Measurements from ENCODE around the gene NFIA.

Gene NFIA

GRCh38 chr1:61208831-61209230, 126.5 kb downstream of the NFIA start:
- no peak for TF ChIP-seq YY1 (IDR thresholded peaks at IDR 0.05; ENCODE audit: low read depth)

- TF ChIP-seq TCF12 (IDR thresholded peaks at IDR 0.05; ENCODE audit: low read depth) (no peak), EGR1 (IDR thresholded peaks at IDR 0.05) (no peak), YY1 (IDR thresholded peaks at IDR 0.05; ENCODE audit: low read depth) (no peak), CREB1 (IDR thresholded peaks at IDR 0.05; ENCODE audit: low read depth) (no peak), FOXM1 (IDR thresholded peaks at IDR 0.05; ENCODE audit: borderline replicate concordance, low read depth) (no peak), TEAD4 (IDR thresholded peaks at IDR 0.05) (no peak), EP300 (IDR thresholded peaks at IDR 0.05; ENCODE audit: borderline replicate concordance) (no peak), RAD21 (IDR thresholded peaks at IDR 0.05; ENCODE audit: low read depth) (no peak)
- TF ChIP-seq, protein P1, sequence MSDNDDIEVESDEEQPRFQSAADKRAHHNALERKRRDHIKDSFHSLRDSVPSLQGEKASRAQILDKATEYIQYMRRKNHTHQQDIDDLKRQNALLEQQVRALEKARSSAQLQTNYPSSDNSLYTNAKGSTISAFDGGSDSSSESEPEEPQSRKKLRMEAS (IDR thresholded peaks at IDR 0.05): no peak
These were observed 128.2 kb downstream of the NFIA start for GRCh38 chr1:61210435-61211154.

- TF ChIP-seq RAD21 (IDR thresholded peaks at IDR 0.05; ENCODE audit: low read depth): no peak
- TF ChIP-seq ZBTB7A (IDR thresholded peaks at IDR 0.05; ENCODE audit: low read depth): no peak
- no peak for TF ChIP-seq TEAD4 (IDR thresholded peaks at IDR 0.05)
- TF ChIP-seq NFIC (IDR thresholded peaks at IDR 0.05): no peak
- no peak for TF ChIP-seq CREB1 (IDR thresholded peaks at IDR 0.05; ENCODE audit: low read depth)
- no peak for TF ChIP-seq YY1 (IDR thresholded peaks at IDR 0.05; ENCODE audit: low read depth)
- TF ChIP-seq FOXM1 (IDR thresholded peaks at IDR 0.05; ENCODE audit: borderline replicate concordance, low read depth): no peak
- TF ChIP-seq, protein P2, sequence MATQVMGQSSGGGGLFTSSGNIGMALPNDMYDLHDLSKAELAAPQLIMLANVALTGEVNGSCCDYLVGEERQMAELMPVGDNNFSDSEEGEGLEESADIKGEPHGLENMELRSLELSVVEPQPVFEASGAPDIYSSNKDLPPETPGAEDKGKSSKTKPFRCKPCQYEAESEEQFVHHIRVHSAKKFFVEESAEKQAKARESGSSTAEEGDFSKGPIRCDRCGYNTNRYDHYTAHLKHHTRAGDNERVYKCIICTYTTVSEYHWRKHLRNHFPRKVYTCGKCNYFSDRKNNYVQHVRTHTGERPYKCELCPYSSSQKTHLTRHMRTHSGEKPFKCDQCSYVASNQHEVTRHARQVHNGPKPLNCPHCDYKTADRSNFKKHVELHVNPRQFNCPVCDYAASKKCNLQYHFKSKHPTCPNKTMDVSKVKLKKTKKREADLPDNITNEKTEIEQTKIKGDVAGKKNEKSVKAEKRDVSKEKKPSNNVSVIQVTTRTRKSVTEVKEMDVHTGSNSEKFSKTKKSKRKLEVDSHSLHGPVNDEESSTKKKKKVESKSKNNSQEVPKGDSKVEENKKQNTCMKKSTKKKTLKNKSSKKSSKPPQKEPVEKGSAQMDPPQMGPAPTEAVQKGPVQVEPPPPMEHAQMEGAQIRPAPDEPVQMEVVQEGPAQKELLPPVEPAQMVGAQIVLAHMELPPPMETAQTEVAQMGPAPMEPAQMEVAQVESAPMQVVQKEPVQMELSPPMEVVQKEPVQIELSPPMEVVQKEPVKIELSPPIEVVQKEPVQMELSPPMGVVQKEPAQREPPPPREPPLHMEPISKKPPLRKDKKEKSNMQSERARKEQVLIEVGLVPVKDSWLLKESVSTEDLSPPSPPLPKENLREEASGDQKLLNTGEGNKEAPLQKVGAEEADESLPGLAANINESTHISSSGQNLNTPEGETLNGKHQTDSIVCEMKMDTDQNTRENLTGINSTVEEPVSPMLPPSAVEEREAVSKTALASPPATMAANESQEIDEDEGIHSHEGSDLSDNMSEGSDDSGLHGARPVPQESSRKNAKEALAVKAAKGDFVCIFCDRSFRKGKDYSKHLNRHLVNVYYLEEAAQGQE (IDR thresholded peaks at IDR 0.05; ENCODE audit: low read depth): no peak
- TF ChIP-seq EP300 (IDR thresholded peaks at IDR 0.05; ENCODE audit: borderline replicate concordance): no peak
- TF ChIP-seq CEBPB (IDR thresholded peaks at IDR 0.05): no peak
These were observed 131.1 kb downstream of the NFIA start for GRCh38 chr1:61213245-61214011.

DNA sequence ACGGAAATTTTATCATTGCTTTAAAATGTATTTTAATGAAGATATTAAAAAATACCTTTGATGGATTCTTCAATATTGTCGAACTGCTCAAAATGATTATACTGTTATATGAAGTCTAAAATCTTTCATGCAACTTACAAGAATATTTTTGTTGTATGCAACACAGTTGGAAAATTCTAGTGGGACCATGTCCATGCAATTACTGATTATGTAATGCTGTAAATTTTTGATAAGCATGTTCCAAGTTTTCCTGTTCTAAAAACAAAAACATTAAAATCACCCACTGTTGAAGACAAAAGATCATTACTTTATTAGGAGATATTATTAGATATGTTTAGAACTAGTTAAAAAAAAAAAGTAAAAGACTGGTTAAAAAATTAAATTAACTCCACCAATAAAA, 132.8 kb downstream of the NFIA start:
- no peak for TF ChIP-seq TCF12 (IDR thresholded peaks at IDR 0.05; ENCODE audit: low read depth)
- TF ChIP-seq, protein P3, sequence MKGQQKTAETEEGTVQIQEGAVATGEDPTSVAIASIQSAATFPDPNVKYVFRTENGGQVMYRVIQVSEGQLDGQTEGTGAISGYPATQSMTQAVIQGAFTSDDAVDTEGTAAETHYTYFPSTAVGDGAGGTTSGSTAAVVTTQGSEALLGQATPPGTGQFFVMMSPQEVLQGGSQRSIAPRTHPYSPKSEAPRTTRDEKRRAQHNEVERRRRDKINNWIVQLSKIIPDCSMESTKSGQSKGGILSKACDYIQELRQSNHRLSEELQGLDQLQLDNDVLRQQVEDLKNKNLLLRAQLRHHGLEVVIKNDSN (IDR thresholded peaks at IDR 0.05): no peak
- no peak for TF ChIP-seq ZBTB7A (IDR thresholded peaks at IDR 0.05; ENCODE audit: low read depth)
- TF ChIP-seq CREB1 (IDR thresholded peaks at IDR 0.05; ENCODE audit: low read depth): no peak
- no peak for TF ChIP-seq CEBPB (IDR thresholded peaks at IDR 0.05)
- TF ChIP-seq, protein P1 (IDR thresholded peaks at IDR 0.05): no peak
- TF ChIP-seq EP300 (IDR thresholded peaks at IDR 0.05; ENCODE audit: borderline replicate concordance): no peak

DNA sequence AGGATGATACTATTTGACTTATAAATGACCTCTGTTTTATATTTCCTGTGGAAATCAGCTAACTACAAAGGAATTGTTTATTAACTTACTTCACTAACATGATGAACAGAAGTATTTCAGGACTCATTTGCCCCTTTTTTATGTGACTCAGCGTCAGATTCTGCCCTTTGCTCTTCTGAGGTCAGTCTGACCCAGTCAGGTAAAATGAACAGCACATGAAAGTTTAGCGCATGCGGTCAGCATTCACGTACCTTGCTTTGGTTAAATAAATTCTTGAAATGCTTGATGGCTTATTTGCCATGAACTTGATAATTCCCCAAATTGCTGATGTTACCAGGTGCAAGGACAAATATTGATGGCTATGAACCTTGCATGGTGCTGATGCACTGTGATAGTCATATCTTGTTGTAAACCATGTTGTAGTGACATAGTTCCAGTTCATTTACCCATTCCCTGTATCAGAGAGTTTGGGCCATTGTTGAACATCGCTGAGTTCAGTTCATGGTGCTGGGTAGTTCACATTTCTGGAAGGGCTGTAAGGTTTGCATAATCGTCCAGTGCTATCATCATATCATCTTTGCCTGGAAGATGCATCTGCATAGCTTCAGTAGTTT, 133.4 kb downstream of the NFIA start:
- TF ChIP-seq FOXM1 (IDR thresholded peaks at IDR 0.05; ENCODE audit: borderline replicate concordance, low read depth) (no peak), TCF12 (IDR thresholded peaks at IDR 0.05; ENCODE audit: low read depth) (no peak), RAD21 (IDR thresholded peaks at IDR 0.05; ENCODE audit: low read depth) (no peak), YY1 (IDR thresholded peaks at IDR 0.05; ENCODE audit: low read depth) (no peak), NFIC (IDR thresholded peaks at IDR 0.05) (no peak), TAF1 (IDR thresholded peaks at IDR 0.05; ENCODE audit: low read depth) (no peak), CEBPB (IDR thresholded peaks at IDR 0.05) (no peak), CREB1 (IDR thresholded peaks at IDR 0.05; ENCODE audit: low read depth) (no peak), EP300 (IDR thresholded peaks at IDR 0.05; ENCODE audit: borderline replicate concordance) (no peak), ZBTB7A (IDR thresholded peaks at IDR 0.05; ENCODE audit: low read depth) (no peak), EGR1 (IDR thresholded peaks at IDR 0.05) (no peak), TEAD4 (IDR thresholded peaks at IDR 0.05) (no peak)
- TF ChIP-seq, protein P2 (IDR thresholded peaks at IDR 0.05; ENCODE audit: low read depth): no peak
- TF ChIP-seq, protein P3 (IDR thresholded peaks at IDR 0.05): no peak
- TF ChIP-seq, protein P1 (IDR thresholded peaks at IDR 0.05): no peak

Measured in Ishikawa (cell line).